Cardiac muscle cell (in vitro differentiated cells and primary cell): ENCODE measurements around the gene TOMM6. TPM values are rescaled to one million over a fixed set of nuclear protein-coding genes. Genes with fewer than 3 reads are reported as not detected.
"Not testable (repeated sequence)": the region's sequence is repeated elsewhere in the genome, so short reads cannot be mapped to it uniquely, and the experiment has no call there.

Source experiments
- DNase-seq, 2 donors: peaks; one replicate each; pipeline versions ENCODE4 v3.0.0 to v3.0.0-alpha.2; 2010 to 2017; ENCODE audit warnings: low read depth in 1 of 2, low spot score in 1 of 2
- H3K27ac ChIP-seq: fragments of 200-600 bp; sonication (generic); 2 replicates; pipeline ENCODE4 v1.5.1; 2016
- H3K27me3 ChIP-seq: fragments of 200-600 bp; sonication (generic); 2 replicates; pipeline ENCODE4 v1.6.0; 2016; ENCODE audit warnings: control low read depth
- H3K36me3 ChIP-seq: fragments of 200-600 bp; sonication (generic); 2 replicates; pipeline ENCODE4 v1.5.1; 2016; ENCODE audit warnings: control low read depth
- H3K4me1 ChIP-seq: fragments of 200-600 bp; sonication (generic); 2 replicates; pipeline ENCODE4 v1.8.1; 2017; ENCODE audit warnings: low read depth, mild to moderate bottlenecking, mixed run types
- H3K4me3 ChIP-seq: fragments of 200-600 bp; sonication (generic); 2 replicates; pipeline ENCODE4 v1.5.1; 2016; ENCODE audit warnings: mild to moderate bottlenecking
- H3K9me3 ChIP-seq: fragments of 200-600 bp; sonication (generic); 2 replicates; pipeline ENCODE4 v1.5.1; 2017; ENCODE audit warnings: low read depth, mild to moderate bottlenecking, control low read depth
- polyA plus RNA-seq: library from polyadenylated mRNA; unstranded; fragments of >200 nt; fragmentation: Nextera tagmentation; extraction: Ambion mirVana; gene quantifications from 2 replicates; pipeline ENCODE4 v1.2.1, GENCODE V29; 2016
- total RNA-seq: library from RNA; depleted of rRNA; stranded (reverse); fragments of >200 nt; gene quantifications from 2 replicates; pipeline ENCODE4 v1.2.3, GENCODE V29; 2016
- TF ChIP-seq, protein P1 (sequence below): IDR thresholded peaks from 2 replicates; pipeline ENCODE4 v1.5.1; 2012; ENCODE audit warnings: low read depth, mild to moderate bottlenecking, low read length

The TOMM6 gene
- total and polyA plus RNA-seq, 2 experiments from 2014 or later: 113 to 232 TPM

DNA sequence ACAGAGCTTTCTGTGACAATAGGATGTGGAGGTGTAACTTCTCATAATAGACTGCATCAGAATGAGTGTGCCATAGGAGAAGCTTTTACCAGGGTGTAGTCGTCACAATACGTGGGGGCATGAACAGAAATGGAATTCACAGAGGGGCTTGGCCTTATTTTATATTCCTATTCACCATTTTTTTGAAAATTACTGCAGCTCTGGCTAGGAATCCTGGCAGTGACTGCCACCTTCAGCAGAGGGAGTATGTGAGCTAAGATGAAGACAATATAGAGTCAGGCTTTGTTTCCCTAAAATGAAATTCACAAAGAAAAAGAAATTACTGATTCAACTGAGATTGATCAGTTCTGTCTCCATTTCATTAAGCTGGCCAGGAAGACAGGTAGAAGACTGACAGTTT lies 13.9 kb downstream of the TOMM6 start:
- Histone ChIP-seq H3K4me1 (no peaks in the 10 kb centered on the region), H3K27ac (no peak overlapping the region), H3K9me3 (no peaks in the 10 kb centered on the region), H3K4me3 (no peak overlapping the region), H3K36me3 (peaks cover 11% of the 10 kb centered on the region), H3K27me3 (no peaks in the 10 kb centered on the region)
- TF ChIP-seq, protein P1, sequence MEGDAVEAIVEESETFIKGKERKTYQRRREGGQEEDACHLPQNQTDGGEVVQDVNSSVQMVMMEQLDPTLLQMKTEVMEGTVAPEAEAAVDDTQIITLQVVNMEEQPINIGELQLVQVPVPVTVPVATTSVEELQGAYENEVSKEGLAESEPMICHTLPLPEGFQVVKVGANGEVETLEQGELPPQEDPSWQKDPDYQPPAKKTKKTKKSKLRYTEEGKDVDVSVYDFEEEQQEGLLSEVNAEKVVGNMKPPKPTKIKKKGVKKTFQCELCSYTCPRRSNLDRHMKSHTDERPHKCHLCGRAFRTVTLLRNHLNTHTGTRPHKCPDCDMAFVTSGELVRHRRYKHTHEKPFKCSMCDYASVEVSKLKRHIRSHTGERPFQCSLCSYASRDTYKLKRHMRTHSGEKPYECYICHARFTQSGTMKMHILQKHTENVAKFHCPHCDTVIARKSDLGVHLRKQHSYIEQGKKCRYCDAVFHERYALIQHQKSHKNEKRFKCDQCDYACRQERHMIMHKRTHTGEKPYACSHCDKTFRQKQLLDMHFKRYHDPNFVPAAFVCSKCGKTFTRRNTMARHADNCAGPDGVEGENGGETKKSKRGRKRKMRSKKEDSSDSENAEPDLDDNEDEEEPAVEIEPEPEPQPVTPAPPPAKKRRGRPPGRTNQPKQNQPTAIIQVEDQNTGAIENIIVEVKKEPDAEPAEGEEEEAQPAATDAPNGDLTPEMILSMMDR: peak; percentile 77
- DNase-seq: peak in 1 of 2 donors; percentile 54

DNA sequence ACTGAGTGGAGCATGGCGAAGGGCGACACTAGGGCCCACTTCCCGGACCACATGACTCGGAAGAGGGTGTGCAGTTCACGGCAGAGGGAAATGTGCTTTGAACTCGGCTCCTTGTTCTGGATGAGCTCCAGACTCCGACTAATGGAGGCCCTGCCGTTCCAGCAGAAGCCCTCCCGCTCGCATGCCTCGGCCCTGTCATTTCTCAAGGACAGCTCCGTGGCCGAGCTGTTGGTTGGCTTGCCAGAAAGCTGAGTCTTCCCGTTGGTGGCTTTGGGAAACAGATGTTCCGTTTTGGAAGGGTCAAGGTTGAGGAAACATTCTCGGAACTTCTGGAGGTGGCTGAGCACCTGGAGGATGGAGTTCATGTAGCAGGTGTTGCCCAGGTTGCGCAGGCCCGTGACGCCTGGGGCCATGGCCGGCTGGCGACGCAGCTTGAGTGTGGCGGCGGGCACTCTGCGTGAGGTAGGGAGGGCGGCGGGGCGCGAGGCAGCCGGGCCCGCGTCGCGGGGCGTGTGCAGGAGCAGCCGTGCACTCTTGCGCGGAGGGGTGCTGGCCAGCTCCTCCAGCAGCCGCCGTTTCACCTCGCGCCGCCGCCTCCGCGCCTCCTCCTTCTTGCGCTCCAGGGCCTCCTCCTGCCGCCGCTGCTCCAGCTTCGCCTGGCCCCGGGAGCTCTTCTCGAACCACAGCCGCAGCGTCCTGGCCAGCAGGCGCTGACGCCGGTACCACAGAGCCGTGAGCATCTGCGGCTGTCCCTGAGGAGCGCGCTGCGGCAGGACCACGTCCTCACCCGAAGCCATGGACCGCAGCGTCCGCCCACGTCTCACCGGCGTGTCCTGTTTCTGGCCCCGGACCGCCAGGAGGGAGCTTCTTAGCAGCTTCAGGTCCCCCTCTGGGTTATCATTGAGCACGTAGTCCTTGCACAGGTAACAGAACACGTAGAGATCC lies 18.6 kb downstream of the TOMM6 start:
- no peaks in the 10 kb centered on the region for H3K27me3 ChIP-seq
- no peak for DNase-seq
- TF ChIP-seq, protein P1: no peak
- no peaks in the 10 kb centered on the region for H3K9me3 ChIP-seq
- no peaks in the 10 kb centered on the region for H3K4me1 ChIP-seq
- H3K27ac ChIP-seq: no peak overlapping the region
- H3K4me3 ChIP-seq: no peak overlapping the region
- H3K36me3 ChIP-seq: no peaks in the 10 kb centered on the region

DNA sequence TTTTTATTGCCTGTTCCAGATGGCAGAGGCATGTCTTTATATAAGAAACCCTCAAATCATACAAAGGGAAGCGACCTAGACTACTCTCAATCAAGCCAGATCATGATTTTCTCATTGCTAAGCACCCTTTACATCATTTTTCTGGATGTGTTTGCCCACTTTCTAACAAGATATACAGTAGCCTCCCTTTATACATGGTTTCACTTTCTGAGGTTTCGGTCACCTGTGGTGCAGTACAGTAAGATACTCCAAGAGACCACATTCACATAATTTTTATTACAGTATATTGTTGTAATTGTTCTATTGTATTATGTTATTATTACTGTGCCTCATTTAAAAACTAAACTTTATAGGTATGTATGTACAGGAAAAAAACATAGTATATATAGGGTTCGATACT lies 23.6 kb downstream of the TOMM6 start:
- TF ChIP-seq, protein P1: no peak
- no peak for DNase-seq
- H3K4me3 ChIP-seq: no peak overlapping the region
- H3K27me3 ChIP-seq: no peaks in the 10 kb centered on the region
- H3K27ac ChIP-seq: no peak overlapping the region
- H3K36me3 ChIP-seq: no peaks in the 10 kb centered on the region
- peaks cover 7% of the 10 kb centered on the region for H3K4me1 ChIP-seq
- H3K9me3 ChIP-seq: no peaks in the 10 kb centered on the region

DNA sequence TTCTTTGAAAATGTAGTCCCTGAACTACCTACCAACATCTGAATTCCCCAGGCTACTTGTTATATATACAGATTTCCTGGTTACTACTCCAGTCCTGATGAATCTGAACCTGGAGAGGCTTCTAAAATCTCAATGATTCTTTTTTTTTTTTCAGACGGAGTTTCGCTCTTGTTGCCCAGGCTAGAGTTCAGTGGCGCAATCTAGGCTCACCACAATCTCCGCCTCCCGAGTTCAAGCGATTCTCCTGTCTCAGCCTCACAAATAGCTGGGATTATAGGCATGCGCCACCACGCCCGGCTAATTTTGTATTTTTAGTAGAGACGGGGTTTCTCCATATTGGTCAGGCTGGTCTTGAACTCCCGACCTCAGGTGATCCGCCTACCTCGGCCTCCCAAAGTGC lies 24.5 kb downstream of the TOMM6 start:
- not testable (repeated sequence) for DNase-seq

DNA sequence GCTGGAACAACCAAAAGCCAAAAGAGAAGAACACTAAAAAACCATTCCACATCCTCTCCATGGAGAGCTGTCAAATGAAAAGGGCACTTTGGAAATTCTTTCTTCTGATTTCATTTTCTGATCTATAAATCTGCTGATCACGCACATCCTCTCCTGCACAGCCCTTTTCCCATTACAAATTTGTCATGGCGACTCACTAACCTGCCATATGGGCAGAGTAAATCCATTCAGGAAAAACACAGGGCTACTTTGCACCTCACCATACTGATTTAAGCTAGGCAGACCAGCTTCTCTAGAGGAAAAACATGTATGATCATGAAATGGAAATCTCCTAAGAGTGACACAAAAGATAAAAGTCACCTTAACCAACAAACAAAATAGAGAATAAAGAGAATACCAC lies 26.0 kb downstream of the TOMM6 start:
- no peak for DNase-seq
- Histone ChIP-seq H3K4me1 (peaks cover 11% of the 10 kb centered on the region), H3K36me3 (no peaks in the 10 kb centered on the region), H3K27ac (no peak overlapping the region), H3K27me3 (no peaks in the 10 kb centered on the region), H3K9me3 (no peaks in the 10 kb centered on the region), H3K4me3 (no peak overlapping the region)
- TF ChIP-seq, protein P1: no peak

More for the DNA sequence above, 24.5 kb downstream of the TOMM6 start:
- H3K36me3 ChIP-seq, H3K4me3 ChIP-seq, H3K9me3 ChIP-seq, H3K27me3 ChIP-seq, H3K27ac ChIP-seq: not testable (repeated sequence)
- peaks cover 11% of the 10 kb centered on the region for H3K4me1 ChIP-seq

DNA sequence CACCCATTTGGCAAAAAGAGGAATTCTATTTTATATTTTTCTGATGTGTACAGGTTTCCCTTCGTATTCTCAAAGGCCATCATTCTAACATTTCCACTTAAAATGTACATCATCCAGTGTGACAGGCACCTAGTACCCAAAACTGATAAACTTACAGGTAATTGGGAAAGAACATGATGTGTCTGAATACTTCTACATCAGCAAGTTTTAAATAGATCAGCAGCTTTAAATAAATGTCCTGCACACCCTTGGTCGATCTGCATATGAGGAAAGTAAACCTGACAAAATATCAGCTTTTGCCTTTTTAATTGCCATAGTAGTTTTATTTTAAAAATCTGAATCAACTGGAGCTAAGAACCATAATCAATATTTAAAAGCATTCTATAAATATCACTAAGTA lies 26.5 kb downstream of the TOMM6 start:
- TF ChIP-seq, protein P1: no peak
- Histone ChIP-seq H3K9me3 (no peaks in the 10 kb centered on the region), H3K27ac (no peak overlapping the region), H3K4me3 (no peak overlapping the region), H3K27me3 (no peaks in the 10 kb centered on the region), H3K4me1 (peaks cover 11% of the 10 kb centered on the region), H3K36me3 (no peaks in the 10 kb centered on the region)
- DNase-seq: no peak
